Liver (tissue), 9 donors: ENCODE measurements around the gene SLC12A7. TPM values are rescaled to one million over a fixed set of nuclear protein-coding genes. Genes with fewer than 3 reads are reported as not detected.

Source experiments
- DNase-seq: peaks from one replicate; pipeline ENCODE4 v3.0.0-alpha.2; 2017; ENCODE audit warnings: low spot score
- H3K27ac ChIP-seq, 2 donors: one replicate each; pipeline ENCODE4 v1.7.0; 2013; ENCODE audit warnings: inconsistent platforms in 2 of 2, low read length in 2 of 2, control low read depth in 1 of 2, low read depth in 1 of 2, mild to moderate bottlenecking in 1 of 2
- H3K27me3 ChIP-seq, 4 donors: one replicate each; pipeline versions ENCODE4 v1.6.1 to v1.7.0; 2013; ENCODE audit warnings: low read length in 3 of 4, inconsistent platforms in 1 of 4, mild to moderate bottlenecking in 1 of 4, moderate library complexity in 1 of 4; ENCODE audit not compliant: control insufficient read depth in 4 of 4, insufficient read depth in 4 of 4
- H3K36me3 ChIP-seq, 4 donors: one replicate each; pipeline versions ENCODE4 v1.6.1 to v1.7.0; 2013; ENCODE audit warnings: low read length in 3 of 4, mild to moderate bottlenecking in 3 of 4, low read depth in 1 of 4, moderate library complexity in 1 of 4; ENCODE audit not compliant: control insufficient read depth in 4 of 4, insufficient read depth in 3 of 4
- H3K4me1 ChIP-seq, 4 donors: one replicate each; pipeline versions ENCODE4 v1.6.1 to v1.7.0; 2013; ENCODE audit warnings: low read length in 3 of 4, mild to moderate bottlenecking in 3 of 4, moderate library complexity in 1 of 4; ENCODE audit not compliant: control insufficient read depth in 4 of 4, insufficient read depth in 4 of 4
- H3K4me3 ChIP-seq, 3 donors: one replicate each; pipeline versions ENCODE4 v1.6.1 to v1.7.0; 2013; ENCODE audit warnings: low read length in 3 of 3, control low read depth in 1 of 3, low read depth in 1 of 3, mild to moderate bottlenecking in 1 of 3
- H3K9ac ChIP-seq, 2 donors: one replicate each; pipeline ENCODE4 v1.7.0; 2013; ENCODE audit warnings: low read length in 2 of 2, mild to moderate bottlenecking in 2 of 2, moderate library complexity in 2 of 2, control low read depth in 1 of 2, low read depth in 1 of 2
- H3K9me3 ChIP-seq, 4 donors: one replicate each; pipeline versions ENCODE4 v1.6.1 to v1.7.0; 2013; ENCODE audit warnings: low read length in 3 of 4; ENCODE audit not compliant: control insufficient read depth in 4 of 4
- ATF3 ChIP-seq: IDR thresholded peaks from 2 replicates; pipeline ENCODE4 v1.6.1; 2016; ENCODE audit warnings: antibody characterized with exemption
- CTCF ChIP-seq: fragments of 150-350 bp; IDR thresholded peaks from 2 replicates; pipeline ENCODE4 v1.5.1; 2017; ENCODE audit warnings: improper control_type of control experiment, low read depth, low read length; ENCODE audit not compliant: missing input control
- EGR1 ChIP-seq, 2 donors: IDR thresholded peaks; 2 replicates each; pipeline ENCODE4 v1.6.1; 2016 to 2018; ENCODE audit warnings: antibody characterized with exemption in 2 of 2, low read depth in 2 of 2
- FOXA1 ChIP-seq: IDR thresholded peaks from 2 replicates; pipeline ENCODE4 v1.6.1; 2016; ENCODE audit warnings: antibody characterized with exemption
- FOXA2 ChIP-seq: IDR thresholded peaks from 2 replicates; pipeline ENCODE4 v1.6.1; 2016; ENCODE audit warnings: antibody characterized with exemption
- HNF4A ChIP-seq, 2 donors: conservative IDR thresholded peaks; 2 replicates each; pipeline ENCODE4 v1.6.1; 2016; ENCODE audit warnings: antibody characterized with exemption in 2 of 2, mild to moderate bottlenecking in 2 of 2
- HNF4G ChIP-seq: IDR thresholded peaks from 2 replicates; pipeline ENCODE4 v1.6.1; 2016; ENCODE audit warnings: antibody characterized with exemption
- JUND ChIP-seq, 2 donors: IDR thresholded peaks; 2 replicates each; pipeline ENCODE4 v1.6.1; 2016; ENCODE audit warnings: antibody characterized with exemption in 2 of 2
- MAX ChIP-seq: IDR thresholded peaks from 2 replicates; pipeline ENCODE4 v1.6.1; 2016; ENCODE audit warnings: antibody characterized with exemption
- NR2F2 ChIP-seq: IDR thresholded peaks from 2 replicates; pipeline ENCODE4 v1.6.1; 2016; ENCODE audit warnings: antibody characterized with exemption
- REST ChIP-seq: IDR thresholded peaks from 2 replicates; pipeline ENCODE4 v1.6.1; 2016; ENCODE audit warnings: antibody characterized with exemption, mild to moderate bottlenecking
- RXRA ChIP-seq, 2 donors: IDR thresholded peaks; 2 replicates each; pipeline ENCODE4 v1.6.1; 2017 to 2018; ENCODE audit warnings: antibody characterized with exemption in 2 of 2, mild to moderate bottlenecking in 1 of 2
- SP1 ChIP-seq: IDR thresholded peaks from 2 replicates; pipeline ENCODE4 v1.6.1; 2018; ENCODE audit warnings: antibody characterized with exemption, mild to moderate bottlenecking
- TAF1 ChIP-seq: conservative IDR thresholded peaks from 2 replicates; pipeline ENCODE4 v1.6.1; 2016; ENCODE audit warnings: antibody characterized with exemption, mild to moderate bottlenecking
- YY1 ChIP-seq: IDR thresholded peaks from 2 replicates; pipeline ENCODE4 v1.6.1; 2016; ENCODE audit warnings: antibody characterized with exemption, mild to moderate bottlenecking
- ZBTB33 ChIP-seq: IDR thresholded peaks from 2 replicates; pipeline ENCODE4 v1.6.1; 2016; ENCODE audit warnings: antibody characterized with exemption
- WGBS: extraction: QIAGEN DNeasy Blood & Tissue Kit; methylation state at CpG from one replicate; pipeline ENCODE4 v1.1.7; 2013; 5-methylcytosine and 5-hydroxymethylcytosine counted together
- polyA plus RNA-seq, 2 donors: library from polyadenylated mRNA; stranded (reverse) in 1 of 2; unstranded in 1 of 2; fragments of 200-250 nt in 1 of 2; fragments of >200 nt in 1 of 2; fragmentation: Nextera tagmentation in 1 of 2; extraction: Ambion mirVana in 1 of 2; gene quantifications; one replicate each; pipeline versions ENCODE4 v1.2.1 to v1.2.3, GENCODE V29; 2013 to 2015
- total RNA-seq, 2 donors: library from RNA; depleted of rRNA; stranded (reverse); fragments of >200 nt; gene quantifications; one replicate each; pipeline ENCODE4 v1.2.3, GENCODE V29; 2014
- donor health status: healthy.
- donor health status: healthy.
- donor health status: healthy.
- donor health status: healthy.
- donor health status: healthy.

Gene SLC12A7
- total and polyA plus RNA-seq, 4 donors = 12.3 to 64.2 (median 28.9) TPM

- WGBS = 53% methylated on average over 4 of the region's 4 CpGs
- no peak for TF ChIP-seq ZBTB33
- TF ChIP-seq HNF4G = no peak
- TF ChIP-seq REST = no peak
- no peak for TF ChIP-seq TAF1
- no peak for TF ChIP-seq EGR1 (IDR thresholded peaks at IDR 0.05; ENCODE audit: low read depth in 2 of 2)
- no peak for TF ChIP-seq FOXA1
- TF ChIP-seq MAX = no peak
- TF ChIP-seq HNF4A (conservative IDR thresholded peaks at IDR 0.05) = no peak
- no peak for TF ChIP-seq CTCF
- no peak for TF ChIP-seq JUND (IDR thresholded peaks at IDR 0.05)
- TF ChIP-seq FOXA2 = no peak
- peaks cover 0 to 4% (median 1%) of the 10 kb centered on the region in 4 donors for H3K27me3 ChIP-seq
- no peak overlapping the region for H3K4me3 ChIP-seq
- no peak for DNase-seq
- no peaks in the 10 kb centered on the region for H3K36me3 ChIP-seq
- H3K4me1 ChIP-seq = peaks cover 0 to 15% (median 5%) of the 10 kb centered on the region in 4 donors
- H3K27ac ChIP-seq = no peak overlapping the region
- H3K9me3 ChIP-seq = no peaks in the 10 kb centered on the region
- H3K9ac ChIP-seq = no peak overlapping the region
These were observed 101.7 kb downstream of the SLC12A7 start for GRCh38 chr5:1010181-1010510.

GRCh38 chr5:1009359-1010180 lies 102.3 kb downstream of the SLC12A7 start:
- Histone ChIP-seq H3K4me3 (peak overlapping the region in 1 of 3 donors; percentile 61), H3K9ac (no peak overlapping the region), H3K27ac (no peak overlapping the region), H3K36me3 (no peaks in the 10 kb centered on the region), H3K4me1 (peaks cover 0 to 19% (median 7%) of the 10 kb centered on the region in 4 donors), H3K9me3 (no peaks in the 10 kb centered on the region), H3K27me3 (peaks cover 0 to 4% (median 1%) of the 10 kb centered on the region in 4 donors)
- no peak for DNase-seq
- WGBS = 13% methylated on average over 70 of the region's 70 CpGs
- TF ChIP-seq ATF3 (no peak), RXRA (IDR thresholded peaks at IDR 0.05) (no peak), NR2F2 (no peak), HNF4A (conservative IDR thresholded peaks at IDR 0.05) (no peak), EGR1 (IDR thresholded peaks at IDR 0.05; ENCODE audit: low read depth in 2 of 2) (no peak), CTCF (no peak), ZBTB33 (no peak), HNF4G (no peak), FOXA2 (no peak), SP1 (no peak), YY1 (no peak), JUND (IDR thresholded peaks at IDR 0.05) (no peak)
